ENCODE results near the gene MKLN1.

Gene MKLN1

DNA sequence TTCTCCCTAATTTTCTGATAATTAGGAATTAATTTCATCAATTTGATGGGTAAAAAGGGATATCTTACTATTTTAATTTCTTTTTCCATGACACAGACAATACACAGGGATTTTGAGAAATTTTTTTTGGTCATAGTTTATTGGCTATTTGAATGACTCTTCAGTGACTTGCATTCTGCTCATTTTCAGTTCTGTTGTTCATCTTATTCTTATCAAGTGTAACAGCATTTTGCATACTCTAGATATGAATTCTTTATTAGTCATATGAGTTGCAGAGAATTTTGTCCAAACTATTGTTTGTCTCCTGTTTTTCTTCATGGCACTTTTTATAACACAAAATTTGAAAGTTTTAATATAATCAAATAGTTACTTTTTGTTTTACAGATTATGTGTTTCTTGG, 41.7 kb downstream of the MKLN1 start:
- Histone ChIP-seq H3K9me3 (ENCODE audit: insufficient read depth, low read length) (no peaks in the 10 kb centered on the region), H2AFZ (ENCODE audit: low read depth, low read length, severe bottlenecking) (no peak overlapping the region), H3F3A (ENCODE audit: insufficient read depth) (peaks cover 16% of the 10 kb centered on the region; the same call in 1 of the 2 replicates), H3K9ac (ENCODE audit: low read length) (no peak overlapping the region), H4K20me1 (ENCODE audit: low read depth, low read length) (peaks cover 66% of the 10 kb centered on the region), H3K9me2 (replicated peaks; ENCODE audit: insufficient read depth, low read length) (no peaks in the 10 kb centered on the region), H3K4me3 (ENCODE audit: insufficient read depth, low read length, poor library complexity, severe bottlenecking) (no peak overlapping the region), H3K27ac (ENCODE audit: low read depth, low read length) (no peak overlapping the region), H3K79me2 (ENCODE audit: insufficient read depth, low read length) (peaks cover 76% of the 10 kb centered on the region), H3K4me2 (ENCODE audit: low read depth, low read length, poor library complexity, severe bottlenecking) (no peak overlapping the region), H3K36me3 (ENCODE audit: low read length) (no peaks in the 10 kb centered on the region), H3K27me3 (ENCODE audit: low read length) (no peaks in the 10 kb centered on the region)
- no peak for TF ChIP-seq EZH2phosphoT487 (conservative IDR thresholded peaks at IDR 0.05; ENCODE audit: low read length)
- TF ChIP-seq CTCF (IDR thresholded peaks at IDR 0.05; ENCODE audit: insufficient read depth, low read length, poor library complexity, severe bottlenecking) = no peak

DNA sequence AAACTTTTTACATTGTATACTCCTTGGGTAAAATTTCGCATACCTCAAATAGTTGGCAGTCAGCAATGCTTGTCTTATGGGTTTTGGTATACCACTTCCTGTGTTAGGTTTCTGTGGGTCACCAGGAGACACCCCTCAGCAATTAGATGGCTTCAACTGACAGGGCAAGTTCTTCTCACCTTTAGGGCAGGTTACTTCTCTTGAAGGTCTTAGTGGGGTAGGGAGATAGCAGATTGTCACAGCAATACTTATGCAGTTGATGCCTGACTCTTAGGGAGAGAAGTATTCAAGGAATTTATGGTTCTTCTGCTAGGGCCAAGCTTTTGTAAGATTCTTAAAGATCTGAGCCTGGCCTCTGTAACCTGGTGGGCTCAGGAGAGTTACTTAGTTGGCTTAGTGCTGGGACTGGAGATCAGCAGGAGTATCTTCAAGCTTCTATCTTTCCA, 42.9 kb downstream of the MKLN1 start:
- H2AFZ ChIP-seq (ENCODE audit: low read depth, low read length, severe bottlenecking) = no peak overlapping the region
- H3K9ac ChIP-seq (ENCODE audit: low read length) = no peak overlapping the region
- TF ChIP-seq CTCF (IDR thresholded peaks at IDR 0.05; ENCODE audit: insufficient read depth, low read length, poor library complexity, severe bottlenecking) (no peak), EZH2phosphoT487 (conservative IDR thresholded peaks at IDR 0.05; ENCODE audit: low read length) (no peak)
- peaks cover 76% of the 10 kb centered on the region for H3K79me2 ChIP-seq (ENCODE audit: insufficient read depth, low read length)
- H3K9me2 ChIP-seq (replicated peaks; ENCODE audit: insufficient read depth, low read length) = no peaks in the 10 kb centered on the region
- H3K4me3 ChIP-seq (ENCODE audit: insufficient read depth, low read length, poor library complexity, severe bottlenecking) = no peak overlapping the region
- peaks cover 16% of the 10 kb centered on the region; the same call in 1 of the 2 replicates for H3F3A ChIP-seq (ENCODE audit: insufficient read depth)
- H3K27me3 ChIP-seq (ENCODE audit: low read length) = no peaks in the 10 kb centered on the region
- H3K4me2 ChIP-seq (ENCODE audit: low read depth, low read length, poor library complexity, severe bottlenecking) = no peak overlapping the region
- H3K27ac ChIP-seq (ENCODE audit: low read depth, low read length) = no peak overlapping the region
- H4K20me1 ChIP-seq (ENCODE audit: low read depth, low read length) = peaks cover 61% of the 10 kb centered on the region
- H3K36me3 ChIP-seq (ENCODE audit: low read length) = 0 out of 2 replicates have a peak, but pooled peaks cover 2% of the 10 kb centered on the region
- H3K9me3 ChIP-seq (ENCODE audit: insufficient read depth, low read length) = no peaks in the 10 kb centered on the region

DNA sequence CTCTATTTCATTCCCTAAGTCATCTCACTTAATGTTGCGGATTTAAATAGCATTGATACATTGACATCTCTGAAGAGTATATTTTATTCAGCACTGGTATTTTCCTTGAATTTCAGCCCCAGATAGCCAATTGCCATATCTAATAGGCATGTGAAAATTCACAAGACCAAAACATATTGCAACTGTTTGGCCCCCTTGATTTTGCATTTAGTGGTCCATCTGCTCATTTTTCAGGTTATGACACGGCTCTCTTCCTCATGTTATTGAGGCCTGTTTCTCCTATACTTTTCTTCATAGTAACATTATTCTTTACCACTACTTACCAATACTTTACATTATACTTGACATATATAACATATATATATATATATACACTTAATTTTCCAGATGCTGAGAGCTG, 43.7 kb downstream of the MKLN1 start:
- TF ChIP-seq EZH2phosphoT487 (conservative IDR thresholded peaks at IDR 0.05; ENCODE audit: low read length) = no peak
- Histone ChIP-seq H3K79me2 (ENCODE audit: insufficient read depth, low read length) (peaks cover 69% of the 10 kb centered on the region), H3K9me2 (replicated peaks; ENCODE audit: insufficient read depth, low read length) (no peaks in the 10 kb centered on the region), H3K27ac (ENCODE audit: low read depth, low read length) (no peak overlapping the region), H2AFZ (ENCODE audit: low read depth, low read length, severe bottlenecking) (no peak overlapping the region), H3K4me3 (ENCODE audit: insufficient read depth, low read length, poor library complexity, severe bottlenecking) (no peak overlapping the region), H3K9ac (ENCODE audit: low read length) (no peak overlapping the region), H3K36me3 (ENCODE audit: low read length) (0 out of 2 replicates have a peak, but pooled peaks cover 2% of the 10 kb centered on the region), H3F3A (ENCODE audit: insufficient read depth) (peaks cover 16% of the 10 kb centered on the region; the same call in 1 of the 2 replicates), H4K20me1 (ENCODE audit: low read depth, low read length) (peaks cover 58% of the 10 kb centered on the region), H3K27me3 (ENCODE audit: low read length) (no peaks in the 10 kb centered on the region), H3K9me3 (ENCODE audit: insufficient read depth, low read length) (no peaks in the 10 kb centered on the region), H3K4me2 (ENCODE audit: low read depth, low read length, poor library complexity, severe bottlenecking) (no peak overlapping the region)

GRCh38 chr7:131372554-131372953, 44.9 kb downstream of the MKLN1 start:
- Histone ChIP-seq H3K9me3 (ENCODE audit: insufficient read depth, low read length) (no peaks in the 10 kb centered on the region), H3K9ac (ENCODE audit: low read length) (no peak overlapping the region), H3K9me2 (replicated peaks; ENCODE audit: insufficient read depth, low read length) (no peaks in the 10 kb centered on the region), H3K27me3 (ENCODE audit: low read length) (no peaks in the 10 kb centered on the region), H4K20me1 (ENCODE audit: low read depth, low read length) (peaks cover 50% of the 10 kb centered on the region), H3F3A (ENCODE audit: insufficient read depth) (peaks cover 16% of the 10 kb centered on the region; the same call in 1 of the 2 replicates), H3K36me3 (ENCODE audit: low read length) (0 out of 2 replicates have a peak, but pooled peaks cover 5% of the 10 kb centered on the region), H3K79me2 (ENCODE audit: insufficient read depth, low read length) (peaks cover 58% of the 10 kb centered on the region), H3K4me2 (ENCODE audit: low read depth, low read length, poor library complexity, severe bottlenecking) (no peak overlapping the region), H2AFZ (ENCODE audit: low read depth, low read length, severe bottlenecking) (no peak overlapping the region), H3K4me3 (ENCODE audit: insufficient read depth, low read length, poor library complexity, severe bottlenecking) (no peak overlapping the region), H3K27ac (ENCODE audit: low read depth, low read length) (no peak overlapping the region)
- TF ChIP-seq CTCF (IDR thresholded peaks at IDR 0.05; ENCODE audit: insufficient read depth, low read length, poor library complexity, severe bottlenecking) = no peak
- TF ChIP-seq EZH2phosphoT487 (conservative IDR thresholded peaks at IDR 0.05; ENCODE audit: low read length) = no peak

All from SU-DHL-6 (cell line).